ENCODE results near the gene HDDC2. TPM values are rescaled to one million over a fixed set of nuclear protein-coding genes. Genes with fewer than 3 reads are reported as not detected.

The HDDC2 gene
- polyA plus RNA-seq, 3 donors = 24.4 to 59.9 (median 42.6) TPM

DNA sequence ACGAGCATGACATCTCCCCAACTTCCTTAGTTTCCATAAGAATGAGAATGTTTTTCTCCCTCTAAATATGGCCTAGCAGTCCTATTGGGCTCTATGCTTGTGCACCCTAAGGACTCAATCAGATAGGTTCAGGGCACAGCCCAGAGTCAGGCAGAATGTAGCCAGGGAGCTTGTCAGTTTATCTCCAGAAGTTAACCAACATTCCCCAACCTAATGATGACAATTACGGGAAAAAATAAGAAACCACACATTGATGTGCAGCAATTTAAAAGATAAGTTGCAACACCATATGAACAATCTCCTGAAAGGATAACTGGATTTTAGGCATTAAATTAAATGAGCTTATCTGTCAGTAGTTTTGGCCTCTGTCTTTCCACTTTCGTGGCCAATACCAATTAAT, 71.1 kb downstream of the HDDC2 start:
- no peak overlapping the region for H3K4me3 Mint-ChIP-seq
- DNase-seq = no peak
- WGBS (ENCODE audit: insufficient coverage) = 83% methylated on average over 1 of the region's 3 CpGs
- no peak overlapping the region for H3K27ac Mint-ChIP-seq
- H3K4me3 ChIP-seq (replicated peaks in 1 of 3; ENCODE audit: low read depth in 2 of 3, low read length in 3 of 3) = no peak overlapping the region
- H3K27ac ChIP-seq (ENCODE audit: low read depth in 1 of 2, low read length in 2 of 2) = no peak overlapping the region
- H3K9me3 ChIP-seq (replicated peaks in 1 of 2; ENCODE audit: control insufficient read depth in 1 of 2, insufficient read depth in 1 of 2, low read length in 2 of 2) = no peaks in the 10 kb centered on the region
- H3K4me2 ChIP-seq (replicated peaks; ENCODE audit: extremely low read depth, low read length, poor library complexity, severe bottlenecking) = no peak overlapping the region
- no peaks in the 10 kb centered on the region for H3K27me3 ChIP-seq (ENCODE audit: control insufficient read depth in 2 of 2, insufficient read depth in 2 of 2, low read length in 2 of 2)
- TF ChIP-seq, protein P1, sequence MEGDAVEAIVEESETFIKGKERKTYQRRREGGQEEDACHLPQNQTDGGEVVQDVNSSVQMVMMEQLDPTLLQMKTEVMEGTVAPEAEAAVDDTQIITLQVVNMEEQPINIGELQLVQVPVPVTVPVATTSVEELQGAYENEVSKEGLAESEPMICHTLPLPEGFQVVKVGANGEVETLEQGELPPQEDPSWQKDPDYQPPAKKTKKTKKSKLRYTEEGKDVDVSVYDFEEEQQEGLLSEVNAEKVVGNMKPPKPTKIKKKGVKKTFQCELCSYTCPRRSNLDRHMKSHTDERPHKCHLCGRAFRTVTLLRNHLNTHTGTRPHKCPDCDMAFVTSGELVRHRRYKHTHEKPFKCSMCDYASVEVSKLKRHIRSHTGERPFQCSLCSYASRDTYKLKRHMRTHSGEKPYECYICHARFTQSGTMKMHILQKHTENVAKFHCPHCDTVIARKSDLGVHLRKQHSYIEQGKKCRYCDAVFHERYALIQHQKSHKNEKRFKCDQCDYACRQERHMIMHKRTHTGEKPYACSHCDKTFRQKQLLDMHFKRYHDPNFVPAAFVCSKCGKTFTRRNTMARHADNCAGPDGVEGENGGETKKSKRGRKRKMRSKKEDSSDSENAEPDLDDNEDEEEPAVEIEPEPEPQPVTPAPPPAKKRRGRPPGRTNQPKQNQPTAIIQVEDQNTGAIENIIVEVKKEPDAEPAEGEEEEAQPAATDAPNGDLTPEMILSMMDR (IDR thresholded peaks at IDR 0.05) = no peak
- H2AFZ ChIP-seq (ENCODE audit: insufficient read depth, low read depth, low read length, poor library complexity, severe bottlenecking) = no peak overlapping the region
- H3K79me2 ChIP-seq (ENCODE audit: insufficient read depth, low read length) = no peaks in the 10 kb centered on the region
- H3K36me3 Mint-ChIP-seq = no peaks in the 10 kb centered on the region
- H3K9ac ChIP-seq (ENCODE audit: insufficient read depth, low read length, poor library complexity, severe bottlenecking) = no peak overlapping the region
- no peaks in the 10 kb centered on the region for H3K36me3 ChIP-seq (replicated peaks in 1 of 2; ENCODE audit: control insufficient read depth in 1 of 2, insufficient read depth in 2 of 2, low read length in 2 of 2)
- no peaks in the 10 kb centered on the region for H3K4me1 ChIP-seq (ENCODE audit: control insufficient read depth in 1 of 2, insufficient read depth in 2 of 2, low read length in 2 of 2)
- no peaks in the 10 kb centered on the region for H3K9me3 Mint-ChIP-seq
- intact Hi-C loops (cut with micrococcal nuclease) = no loop called here
- H3K27me3 Mint-ChIP-seq (ENCODE audit: low read depth in 3 of 3) = no peaks in the 10 kb centered on the region
- no peaks in the 10 kb centered on the region for H4K20me1 ChIP-seq (ENCODE audit: insufficient read depth, low read length)
- no peaks in the 10 kb centered on the region for H3K4me1 Mint-ChIP-seq

- no peaks in the 10 kb centered on the region for H3K36me3 ChIP-seq (replicated peaks in 1 of 2; ENCODE audit: control insufficient read depth in 1 of 2, insufficient read depth in 2 of 2, low read length in 2 of 2)
- no peak overlapping the region for H2AFZ ChIP-seq (ENCODE audit: insufficient read depth, low read depth, low read length, poor library complexity, severe bottlenecking)
- no peaks in the 10 kb centered on the region for H3K27me3 ChIP-seq (ENCODE audit: control insufficient read depth in 2 of 2, insufficient read depth in 2 of 2, low read length in 2 of 2)
- Mint-ChIP-seq H3K27ac (no peak overlapping the region), H3K4me3 (no peak overlapping the region), H3K36me3 (no peaks in the 10 kb centered on the region), H3K4me1 (no peaks in the 10 kb centered on the region), H3K9me3 (no peaks in the 10 kb centered on the region), H3K27me3 (ENCODE audit: low read depth in 3 of 3) (no peaks in the 10 kb centered on the region)
- DNase-seq = no peak
- intact Hi-C loops (cut with micrococcal nuclease) = no loop called here
- no peak overlapping the region for H3K4me3 ChIP-seq (replicated peaks in 1 of 3; ENCODE audit: low read depth in 2 of 3, low read length in 3 of 3)
- H3K27ac ChIP-seq (ENCODE audit: low read depth in 1 of 2, low read length in 2 of 2) = no peak overlapping the region
- TF ChIP-seq, protein P1 (IDR thresholded peaks at IDR 0.05) = no peak
- H3K9ac ChIP-seq (ENCODE audit: insufficient read depth, low read length, poor library complexity, severe bottlenecking) = no peak overlapping the region
- H3K4me1 ChIP-seq (ENCODE audit: control insufficient read depth in 1 of 2, insufficient read depth in 2 of 2, low read length in 2 of 2) = no peaks in the 10 kb centered on the region
- whole genome bisulfite sequencing (ENCODE audit: insufficient coverage) = 90% methylated on average over 4 of the region's 6 CpGs
- no peak overlapping the region for H3K4me2 ChIP-seq (replicated peaks; ENCODE audit: extremely low read depth, low read length, poor library complexity, severe bottlenecking)
- no peaks in the 10 kb centered on the region for H4K20me1 ChIP-seq (ENCODE audit: insufficient read depth, low read length)
- H3K9me3 ChIP-seq (replicated peaks in 1 of 2; ENCODE audit: control insufficient read depth in 1 of 2, insufficient read depth in 1 of 2, low read length in 2 of 2) = no peaks in the 10 kb centered on the region
- no peaks in the 10 kb centered on the region for H3K79me2 ChIP-seq (ENCODE audit: insufficient read depth, low read length)
Observed at GRCh38 chr6:125228981-125229479, 72.7 kb downstream of the HDDC2 start.
